GM23338 (cell line): ENCODE data around the gene HS6ST1. TPM values are rescaled to one million over a fixed set of nuclear protein-coding genes. Genes with fewer than 3 reads are reported as not detected.

Experiments used
- ATAC-seq: fragments of 200-7000 bp; cut with Tn5 transposase; 3 replicates; pipeline ENCODE4 v1.9.1; 2020
- DNase-seq: peaks from one replicate; pipeline ENCODE4 v3.0.0-alpha.2; 2015; ENCODE audit warnings: low spot score
- H2AFZ ChIP-seq: fragments of 200-600 bp; sonication (generic); 2 replicates; pipeline ENCODE4 v1.8.0; 2016; ENCODE audit warnings: antibody characterized with exemption, mild to moderate bottlenecking, moderate library complexity
- H3F3A ChIP-seq: fragments of 200-600 bp; sonication (generic); replicated peaks from 2 replicates; pipeline ENCODE4 v1.8.0; 2017; ENCODE audit warnings: antibody characterized with exemption, mixed run types, low read depth
- H3K27ac ChIP-seq: fragments of 200-600 bp; sonication (generic); 2 replicates; pipeline ENCODE4 v1.6.1; 2016; ENCODE audit warnings: low read depth
- H3K27me3 ChIP-seq: fragments of 200-600 bp; sonication (generic); 2 replicates; pipeline ENCODE4 v1.8.0; 2016; ENCODE audit warnings: mild to moderate bottlenecking, mixed run types, moderate library complexity; ENCODE audit not compliant: insufficient read depth
- H3K36me3 ChIP-seq: fragments of 200-600 bp; sonication (generic); 2 replicates; pipeline ENCODE4 v1.8.0; 2016; ENCODE audit warnings: mild to moderate bottlenecking; ENCODE audit not compliant: insufficient read depth
- H3K4me1 ChIP-seq: fragments of 200-600 bp; sonication (generic); 2 replicates; pipeline ENCODE4 v1.8.0; 2016; ENCODE audit warnings: mild to moderate bottlenecking, moderate library complexity; ENCODE audit not compliant: insufficient read depth
- H3K4me2 ChIP-seq: fragments of 200-600 bp; sonication (generic); 2 replicates; pipeline ENCODE4 v1.7.1; 2017; ENCODE audit warnings: mixed run types
- H3K4me3 ChIP-seq: fragments of 200-600 bp; sonication (generic); 2 replicates; pipeline ENCODE4 v1.6.1; 2016; ENCODE audit warnings: mixed run types
- H3K79me2 ChIP-seq: fragments of 200-600 bp; sonication (generic); replicated peaks from 2 replicates; pipeline ENCODE4 v1.8.0; 2017; ENCODE audit warnings: mild to moderate bottlenecking; ENCODE audit not compliant: insufficient read depth
- H3K9me2 ChIP-seq: fragments of 200-600 bp; sonication (generic); 2 replicates; pipeline ENCODE4 v1.8.0; 2017; ENCODE audit not compliant: insufficient read depth
- H4K20me1 ChIP-seq: fragments of 200-600 bp; sonication (generic); replicated peaks from 2 replicates; pipeline ENCODE4 v1.8.0; 2017; ENCODE audit warnings: mild to moderate bottlenecking; ENCODE audit not compliant: insufficient read depth
- H3K27ac Mint-ChIP-seq: 2 replicates; pipeline ENCODE4 v1.8.0; 2020; ENCODE audit warnings: inconsistent platforms, mild to moderate bottlenecking, moderate library complexity, mixed read lengths
- H3K27me3 Mint-ChIP-seq: 3 replicates; pipeline ENCODE4 v1.8.0; 2022; ENCODE audit warnings: low read depth, mild to moderate bottlenecking, moderate library complexity, mixed read lengths, inconsistent platforms; ENCODE audit not compliant: insufficient read depth, poor library complexity
- H3K36me3 Mint-ChIP-seq: 3 replicates; pipeline ENCODE4 v1.8.0; 2021; ENCODE audit warnings: low read depth, mild to moderate bottlenecking, inconsistent platforms, moderate library complexity, mixed read lengths
- H3K4me1 Mint-ChIP-seq: 3 replicates; pipeline ENCODE4 v1.8.0; 2020; ENCODE audit warnings: mild to moderate bottlenecking, inconsistent platforms, mixed read lengths
- H3K4me3 Mint-ChIP-seq: 3 replicates; pipeline ENCODE4 v1.8.0; 2021; ENCODE audit warnings: moderate library complexity, mild to moderate bottlenecking, inconsistent platforms, mixed read lengths
- H3K9me3 Mint-ChIP-seq: 3 replicates; pipeline ENCODE4 v1.8.0; 2020; ENCODE audit warnings: moderate library complexity, mild to moderate bottlenecking, inconsistent platforms, mixed read lengths
- ETS1 ChIP-seq: IDR thresholded peaks from 2 replicates; pipeline ENCODE4 v1.6.1; 2016; ENCODE audit warnings: antibody characterized with exemption
- EZH2phosphoT487 ChIP-seq: fragments of 200-600 bp; sonication (generic); IDR thresholded peaks from one replicate; pipeline ENCODE4 v1.8.1; 2018; ENCODE audit warnings: antibody characterized with exemption; ENCODE audit not compliant: unreplicated experiment
- STAT1 ChIP-seq: IDR thresholded peaks from one replicate; pipeline ENCODE4 v1.6.1; 2016; ENCODE audit warnings: antibody characterized with exemption; ENCODE audit not compliant: unreplicated experiment
- polyA plus RNA-seq: library from polyadenylated mRNA; unstranded; fragments of >200 nt; fragmentation: Nextera tagmentation; extraction: Ambion mirVana; gene quantifications from 2 replicates; pipeline ENCODE4 v1.2.1, GENCODE V29; 2016
- total RNA-seq: library from RNA; depleted of rRNA; stranded (reverse); fragments of >200 nt; shearing (Covaris generic); gene quantifications from 2 replicates; pipeline ENCODE4 v1.2.3, GENCODE V29; 2014
- TF ChIP-seq, protein P1 (sequence below): fragments of 250-450 bp; sonication (Bioruptor Pico); IDR thresholded peaks from 2 replicates; pipeline ENCODE4 v1.5.0; 2020; ENCODE audit warnings: mild to moderate bottlenecking, moderate library complexity
- TF ChIP-seq, protein P2 (sequence below): IDR thresholded peaks from one replicate; pipeline ENCODE4 v1.6.1; 2018; ENCODE audit warnings: antibody characterized with exemption; ENCODE audit not compliant: unreplicated experiment

HS6ST1 gene
- total and polyA plus RNA-seq, 2 experiments from 2014 or later = 21.1 to 106 TPM

DNA sequence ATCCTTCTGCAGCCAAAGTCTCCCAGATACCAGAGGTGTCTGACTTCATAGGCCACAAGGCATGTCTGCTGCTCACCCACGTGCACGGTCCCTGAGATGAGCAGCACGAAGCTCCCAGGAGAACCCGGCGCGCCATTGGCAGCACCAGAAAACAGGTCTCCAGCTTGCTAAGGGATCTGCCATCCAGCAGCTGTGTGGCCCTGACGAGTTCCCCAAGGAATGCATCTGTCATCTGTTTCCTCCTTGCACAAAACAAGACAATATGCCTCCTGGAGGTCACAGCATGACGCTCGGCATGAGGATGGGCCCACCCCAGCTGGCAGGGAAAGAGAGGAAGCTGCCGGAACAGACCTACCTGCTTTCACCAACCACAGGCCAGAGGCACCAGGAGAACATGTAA, 29.2 kb downstream of the HS6ST1 start:
- Mint-ChIP-seq H3K27me3 (peaks cover 8% of the 10 kb centered on the region), H3K4me3 (peak overlapping the region; percentile 26; the same call in 2 of the 3 replicates), H3K4me1 (peaks cover 47% of the 10 kb centered on the region), H3K9me3 (no peaks in the 10 kb centered on the region), H3K27ac (peak overlapping the region; percentile 35; the same call in 1 of the 2 replicates), H3K36me3 (peaks cover 6% of the 10 kb centered on the region; the same call in 1 of the 3 replicates)
- TF ChIP-seq, protein P1, sequence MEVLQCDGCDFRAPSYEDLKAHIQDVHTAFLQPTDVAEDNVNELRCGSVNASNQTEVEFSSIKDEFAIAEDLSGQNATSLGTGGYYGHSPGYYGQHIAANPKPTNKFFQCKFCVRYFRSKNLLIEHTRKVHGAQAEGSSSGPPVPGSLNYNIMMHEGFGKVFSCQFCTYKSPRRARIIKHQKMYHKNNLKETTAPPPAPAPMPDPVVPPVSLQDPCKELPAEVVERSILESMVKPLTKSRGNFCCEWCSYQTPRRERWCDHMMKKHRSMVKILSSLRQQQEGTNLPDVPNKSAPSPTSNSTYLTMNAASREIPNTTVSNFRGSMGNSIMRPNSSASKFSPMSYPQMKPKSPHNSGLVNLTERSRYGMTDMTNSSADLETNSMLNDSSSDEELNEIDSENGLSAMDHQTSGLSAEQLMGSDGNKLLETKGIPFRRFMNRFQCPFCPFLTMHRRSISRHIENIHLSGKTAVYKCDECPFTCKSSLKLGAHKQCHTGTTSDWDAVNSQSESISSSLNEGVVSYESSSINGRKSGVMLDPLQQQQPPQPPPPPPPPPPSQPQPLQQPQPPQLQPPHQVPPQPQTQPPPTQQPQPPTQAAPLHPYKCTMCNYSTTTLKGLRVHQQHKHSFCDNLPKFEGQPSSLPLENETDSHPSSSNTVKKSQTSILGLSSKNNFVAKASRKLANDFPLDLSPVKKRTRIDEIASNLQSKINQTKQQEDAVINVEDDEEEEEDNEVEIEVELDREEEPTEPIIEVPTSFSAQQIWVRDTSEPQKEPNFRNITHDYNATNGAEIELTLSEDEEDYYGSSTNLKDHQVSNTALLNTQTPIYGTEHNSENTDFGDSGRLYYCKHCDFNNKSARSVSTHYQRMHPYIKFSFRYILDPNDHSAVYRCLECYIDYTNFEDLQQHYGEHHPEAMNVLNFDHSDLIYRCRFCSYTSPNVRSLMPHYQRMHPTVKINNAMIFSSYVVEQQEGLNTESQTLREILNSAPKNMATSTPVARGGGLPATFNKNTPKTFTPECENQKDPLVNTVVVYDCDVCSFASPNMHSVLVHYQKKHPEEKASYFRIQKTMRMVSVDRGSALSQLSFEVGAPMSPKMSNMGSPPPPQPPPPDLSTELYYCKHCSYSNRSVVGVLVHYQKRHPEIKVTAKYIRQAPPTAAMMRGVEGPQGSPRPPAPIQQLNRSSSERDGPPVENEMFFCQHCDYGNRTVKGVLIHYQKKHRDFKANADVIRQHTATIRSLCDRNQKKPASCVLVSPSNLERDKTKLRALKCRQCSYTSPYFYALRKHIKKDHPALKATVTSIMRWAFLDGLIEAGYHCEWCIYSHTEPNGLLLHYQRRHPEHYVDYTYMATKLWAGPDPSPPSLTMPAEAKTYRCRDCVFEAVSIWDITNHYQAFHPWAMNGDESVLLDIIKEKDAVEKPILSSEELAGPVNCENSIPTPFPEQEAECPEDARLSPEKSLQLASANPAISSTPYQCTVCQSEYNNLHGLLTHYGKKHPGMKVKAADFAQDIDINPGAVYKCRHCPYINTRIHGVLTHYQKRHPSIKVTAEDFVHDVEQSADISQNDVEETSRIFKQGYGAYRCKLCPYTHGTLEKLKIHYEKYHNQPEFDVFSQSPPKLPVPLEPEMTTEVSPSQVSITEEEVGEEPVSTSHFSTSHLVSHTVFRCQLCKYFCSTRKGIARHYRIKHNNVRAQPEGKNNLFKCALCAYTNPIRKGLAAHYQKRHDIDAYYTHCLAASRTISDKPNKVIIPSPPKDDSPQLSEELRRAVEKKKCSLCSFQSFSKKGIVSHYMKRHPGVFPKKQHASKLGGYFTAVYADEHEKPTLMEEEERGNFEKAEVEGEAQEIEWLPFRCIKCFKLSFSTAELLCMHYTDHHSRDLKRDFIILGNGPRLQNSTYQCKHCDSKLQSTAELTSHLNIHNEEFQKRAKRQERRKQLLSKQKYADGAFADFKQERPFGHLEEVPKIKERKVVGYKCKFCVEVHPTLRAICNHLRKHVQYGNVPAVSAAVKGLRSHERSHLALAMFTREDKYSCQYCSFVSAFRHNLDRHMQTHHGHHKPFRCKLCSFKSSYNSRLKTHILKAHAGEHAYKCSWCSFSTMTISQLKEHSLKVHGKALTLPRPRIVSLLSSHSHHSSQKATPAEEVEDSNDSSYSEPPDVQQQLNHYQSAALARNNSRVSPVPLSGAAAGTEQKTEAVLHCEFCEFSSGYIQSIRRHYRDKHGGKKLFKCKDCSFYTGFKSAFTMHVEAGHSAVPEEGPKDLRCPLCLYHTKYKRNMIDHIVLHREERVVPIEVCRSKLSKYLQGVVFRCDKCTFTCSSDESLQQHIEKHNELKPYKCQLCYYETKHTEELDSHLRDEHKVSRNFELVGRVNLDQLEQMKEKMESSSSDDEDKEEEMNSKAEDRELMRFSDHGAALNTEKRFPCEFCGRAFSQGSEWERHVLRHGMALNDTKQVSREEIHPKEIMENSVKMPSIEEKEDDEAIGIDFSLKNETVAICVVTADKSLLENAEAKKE (CRISPR knock-in tag) = peak; percentile 48; the same call in 1 of the 2 replicates
- no peak for TF ChIP-seq EZH2phosphoT487
- ATAC-seq (peak; percentile 14), DNase-seq (peak; percentile 59)
- Histone ChIP-seq H3K36me3 (no peaks in the 10 kb centered on the region), H3K4me1 (peaks cover 21% of the 10 kb centered on the region), H3K27ac (no peak overlapping the region), H3K4me3 (no peak overlapping the region), H3K79me2 (peaks cover 94% of the 10 kb centered on the region), H3K9me2 (no peaks in the 10 kb centered on the region), H4K20me1 (peaks cover 35% of the 10 kb centered on the region), H3K4me2 (peak overlapping the region; percentile 56), H3K27me3 (no peaks in the 10 kb centered on the region), H3F3A (no peaks in the 10 kb centered on the region), H2AFZ (no peak overlapping the region)

DNA sequence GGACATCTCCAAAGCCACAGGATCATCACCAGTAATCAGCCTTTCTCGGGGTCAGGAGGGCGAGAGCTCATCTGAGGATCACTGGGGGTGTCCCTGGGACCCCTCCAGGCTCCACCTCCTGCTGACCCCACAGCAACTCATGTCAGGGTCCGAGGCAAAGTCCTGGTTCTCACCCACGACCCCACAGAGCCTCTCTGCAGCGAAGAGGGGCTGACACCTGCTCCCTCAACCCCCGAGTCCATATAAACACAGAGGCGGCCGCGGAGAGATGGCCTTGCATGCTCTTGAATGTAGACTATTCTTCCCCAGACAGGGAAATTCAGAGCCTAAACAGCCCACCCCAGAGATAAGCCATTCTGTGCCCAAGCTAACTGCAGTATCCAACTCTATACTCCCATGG, 29.9 kb downstream of the HS6ST1 start:
- H3K4me1 ChIP-seq = peaks cover 21% of the 10 kb centered on the region
- no peak overlapping the region for H3K4me3 ChIP-seq
- Mint-ChIP-seq H3K4me1 (peaks cover 46% of the 10 kb centered on the region), H3K27ac (peak overlapping the region; percentile 60; the same call in 1 of the 2 replicates), H3K9me3 (no peaks in the 10 kb centered on the region), H3K4me3 (no peak overlapping the region; the same call in 2 of the 3 replicates), H3K27me3 (peaks cover 10% of the 10 kb centered on the region), H3K36me3 (peaks cover 6% of the 10 kb centered on the region; the same call in 1 of the 3 replicates)
- no peaks in the 10 kb centered on the region for H3K9me2 ChIP-seq
- H2AFZ ChIP-seq = no peak overlapping the region
- ATAC-seq = no peak
- no peaks in the 10 kb centered on the region for H3K27me3 ChIP-seq
- H3F3A ChIP-seq = no peaks in the 10 kb centered on the region
- H3K79me2 ChIP-seq = peaks cover 94% of the 10 kb centered on the region
- H3K36me3 ChIP-seq = no peaks in the 10 kb centered on the region
- H4K20me1 ChIP-seq = peaks cover 35% of the 10 kb centered on the region
- H3K4me2 ChIP-seq = no peak overlapping the region
- H3K27ac ChIP-seq = no peak overlapping the region
- DNase-seq = no peak
- TF ChIP-seq, protein P2, sequence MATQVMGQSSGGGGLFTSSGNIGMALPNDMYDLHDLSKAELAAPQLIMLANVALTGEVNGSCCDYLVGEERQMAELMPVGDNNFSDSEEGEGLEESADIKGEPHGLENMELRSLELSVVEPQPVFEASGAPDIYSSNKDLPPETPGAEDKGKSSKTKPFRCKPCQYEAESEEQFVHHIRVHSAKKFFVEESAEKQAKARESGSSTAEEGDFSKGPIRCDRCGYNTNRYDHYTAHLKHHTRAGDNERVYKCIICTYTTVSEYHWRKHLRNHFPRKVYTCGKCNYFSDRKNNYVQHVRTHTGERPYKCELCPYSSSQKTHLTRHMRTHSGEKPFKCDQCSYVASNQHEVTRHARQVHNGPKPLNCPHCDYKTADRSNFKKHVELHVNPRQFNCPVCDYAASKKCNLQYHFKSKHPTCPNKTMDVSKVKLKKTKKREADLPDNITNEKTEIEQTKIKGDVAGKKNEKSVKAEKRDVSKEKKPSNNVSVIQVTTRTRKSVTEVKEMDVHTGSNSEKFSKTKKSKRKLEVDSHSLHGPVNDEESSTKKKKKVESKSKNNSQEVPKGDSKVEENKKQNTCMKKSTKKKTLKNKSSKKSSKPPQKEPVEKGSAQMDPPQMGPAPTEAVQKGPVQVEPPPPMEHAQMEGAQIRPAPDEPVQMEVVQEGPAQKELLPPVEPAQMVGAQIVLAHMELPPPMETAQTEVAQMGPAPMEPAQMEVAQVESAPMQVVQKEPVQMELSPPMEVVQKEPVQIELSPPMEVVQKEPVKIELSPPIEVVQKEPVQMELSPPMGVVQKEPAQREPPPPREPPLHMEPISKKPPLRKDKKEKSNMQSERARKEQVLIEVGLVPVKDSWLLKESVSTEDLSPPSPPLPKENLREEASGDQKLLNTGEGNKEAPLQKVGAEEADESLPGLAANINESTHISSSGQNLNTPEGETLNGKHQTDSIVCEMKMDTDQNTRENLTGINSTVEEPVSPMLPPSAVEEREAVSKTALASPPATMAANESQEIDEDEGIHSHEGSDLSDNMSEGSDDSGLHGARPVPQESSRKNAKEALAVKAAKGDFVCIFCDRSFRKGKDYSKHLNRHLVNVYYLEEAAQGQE = no peak
- TF ChIP-seq STAT1 (no peak), ETS1 (no peak)
